H1 (cell line): ENCODE results near the gene CAMK2D.

ENCODE experiments used
- GABPA ChIP-seq: IDR thresholded peaks from 2 replicates; pipeline ENCODE4 v1.6.1; 2011; ENCODE audit warnings: mild to moderate bottlenecking, low read length, moderate library complexity, borderline replicate concordance; ENCODE audit not compliant: insufficient read depth
- GTF2F1 ChIP-seq: IDR thresholded peaks from 2 replicates; pipeline ENCODE4 v1.6.1; 2012; ENCODE audit warnings: low read depth, low read length, improper control_type of control experiment, borderline replicate concordance
- HDAC2 ChIP-seq, 2 experiments: fragments of 300-600 bp in 1 of 2; sonication (generic) in 1 of 2; IDR thresholded peaks; 2 replicates each; pipeline ENCODE4 v1.6.1; 2011 to 2012; ENCODE audit warnings: low read depth in 2 of 2, low read length in 2 of 2, mild to moderate bottlenecking in 2 of 2, moderate library complexity in 2 of 2, borderline replicate concordance in 1 of 2, inconsistent platforms in 1 of 2
- JUN ChIP-seq: IDR thresholded peaks from 2 replicates; pipeline ENCODE4 v1.6.1; 2011; ENCODE audit warnings: low read depth, mild to moderate bottlenecking, improper control_type of control experiment, low read length
- MAFK ChIP-seq: IDR thresholded peaks from 2 replicates; pipeline ENCODE4 v1.6.1; 2012; ENCODE audit warnings: low read depth, mild to moderate bottlenecking, improper control_type of control experiment, low read length
- PHF8 ChIP-seq: fragments of 200-600 bp; sonication (generic); conservative IDR thresholded peaks from 2 replicates; pipeline ENCODE4 v1.7.1; 2012; ENCODE audit warnings: low read depth, mild to moderate bottlenecking, inconsistent platforms, low read length, moderate library complexity
- POLR2AphosphoS5 ChIP-seq: IDR thresholded peaks from 2 replicates; pipeline ENCODE4 v1.6.1; 2011; ENCODE audit warnings: low read depth, low read length
- POU5F1 ChIP-seq: IDR thresholded peaks from 2 replicates; pipeline ENCODE4 v1.6.1; 2011; ENCODE audit warnings: low read depth, mild to moderate bottlenecking, low read length, moderate library complexity
- RAD21 ChIP-seq, 2 experiments: IDR thresholded peaks in 1 of 2; conservative IDR thresholded peaks in 1 of 2; 2 replicates each; pipeline ENCODE4 v1.6.1; 2011; ENCODE audit warnings: low read depth in 2 of 2, low read length in 2 of 2, improper control_type of control experiment in 1 of 2, inconsistent platforms in 1 of 2, mild to moderate bottlenecking in 1 of 2, moderate library complexity in 1 of 2
- SP1 ChIP-seq: IDR thresholded peaks from 2 replicates; pipeline ENCODE4 v1.6.1; 2011; ENCODE audit warnings: low read depth, low read length
- SRF ChIP-seq: IDR thresholded peaks from 2 replicates; pipeline ENCODE4 v1.6.1; 2011; ENCODE audit warnings: mild to moderate bottlenecking, low read depth, low read length, moderate library complexity
- SUZ12 ChIP-seq: fragments of 200-600 bp; sonication (generic); IDR thresholded peaks from 2 replicates; pipeline ENCODE4 v1.6.1; 2012; ENCODE audit warnings: mild to moderate bottlenecking, inconsistent platforms, low read length, moderate library complexity, mixed read lengths
- TEAD4 ChIP-seq: IDR thresholded peaks from 2 replicates; pipeline ENCODE4 v1.6.1; 2012; ENCODE audit warnings: low read depth, low read length, inconsistent platforms, mixed read lengths
- TF ChIP-seq, protein P1 (sequence below), 3 experiments: IDR thresholded peaks; 1 replicate in 2 of 3; 2 replicates in 1 of 3; pipeline versions ENCODE4 v1.5.1 to v1.6.1; 2011; ENCODE audit warnings: low read length in 3 of 3, mild to moderate bottlenecking in 3 of 3, inconsistent platforms in 2 of 3, low read depth in 1 of 3, moderate library complexity in 1 of 3; ENCODE audit not compliant: insufficient read depth in 1 of 3; ENCODE audit errors: control extremely low read depth in 1 of 3

- TF ChIP-seq TEAD4 (no peak), RAD21 (IDR thresholded peaks at IDR 0.05 in 1 of 2, conservative IDR thresholded peaks at IDR 0.05 in 1 of 2; ENCODE audit: low read depth in 2 of 2, low read length in 2 of 2) (no peak), SP1 (no peak), POLR2AphosphoS5 (no peak), JUN (no peak), GABPA (no peak), MAFK (no peak), POU5F1 (no peak), GTF2F1 (no peak), PHF8 (no peak), SRF (no peak), SUZ12 (no peak), HDAC2 (IDR thresholded peaks at IDR 0.05; ENCODE audit: borderline replicate concordance in 1 of 2, low read depth in 2 of 2, low read length in 2 of 2) (no peak)
- TF ChIP-seq, protein P1, sequence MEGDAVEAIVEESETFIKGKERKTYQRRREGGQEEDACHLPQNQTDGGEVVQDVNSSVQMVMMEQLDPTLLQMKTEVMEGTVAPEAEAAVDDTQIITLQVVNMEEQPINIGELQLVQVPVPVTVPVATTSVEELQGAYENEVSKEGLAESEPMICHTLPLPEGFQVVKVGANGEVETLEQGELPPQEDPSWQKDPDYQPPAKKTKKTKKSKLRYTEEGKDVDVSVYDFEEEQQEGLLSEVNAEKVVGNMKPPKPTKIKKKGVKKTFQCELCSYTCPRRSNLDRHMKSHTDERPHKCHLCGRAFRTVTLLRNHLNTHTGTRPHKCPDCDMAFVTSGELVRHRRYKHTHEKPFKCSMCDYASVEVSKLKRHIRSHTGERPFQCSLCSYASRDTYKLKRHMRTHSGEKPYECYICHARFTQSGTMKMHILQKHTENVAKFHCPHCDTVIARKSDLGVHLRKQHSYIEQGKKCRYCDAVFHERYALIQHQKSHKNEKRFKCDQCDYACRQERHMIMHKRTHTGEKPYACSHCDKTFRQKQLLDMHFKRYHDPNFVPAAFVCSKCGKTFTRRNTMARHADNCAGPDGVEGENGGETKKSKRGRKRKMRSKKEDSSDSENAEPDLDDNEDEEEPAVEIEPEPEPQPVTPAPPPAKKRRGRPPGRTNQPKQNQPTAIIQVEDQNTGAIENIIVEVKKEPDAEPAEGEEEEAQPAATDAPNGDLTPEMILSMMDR (IDR thresholded peaks at IDR 0.05; ENCODE audit: control extremely low read depth in 1 of 3, insufficient read depth in 1 of 3, low read depth in 1 of 3, low read length in 3 of 3), result no peak
Measured at GRCh38 chr4:113745711-113746110, 15.8 kb downstream of the CAMK2D start.
